ENCODE measurements around the gene UPK3BL2.
"Not testable (repeated sequence)": the region's sequence is repeated elsewhere in the genome, so short reads cannot be mapped to it uniquely, and the experiment has no call there.

DNA sequence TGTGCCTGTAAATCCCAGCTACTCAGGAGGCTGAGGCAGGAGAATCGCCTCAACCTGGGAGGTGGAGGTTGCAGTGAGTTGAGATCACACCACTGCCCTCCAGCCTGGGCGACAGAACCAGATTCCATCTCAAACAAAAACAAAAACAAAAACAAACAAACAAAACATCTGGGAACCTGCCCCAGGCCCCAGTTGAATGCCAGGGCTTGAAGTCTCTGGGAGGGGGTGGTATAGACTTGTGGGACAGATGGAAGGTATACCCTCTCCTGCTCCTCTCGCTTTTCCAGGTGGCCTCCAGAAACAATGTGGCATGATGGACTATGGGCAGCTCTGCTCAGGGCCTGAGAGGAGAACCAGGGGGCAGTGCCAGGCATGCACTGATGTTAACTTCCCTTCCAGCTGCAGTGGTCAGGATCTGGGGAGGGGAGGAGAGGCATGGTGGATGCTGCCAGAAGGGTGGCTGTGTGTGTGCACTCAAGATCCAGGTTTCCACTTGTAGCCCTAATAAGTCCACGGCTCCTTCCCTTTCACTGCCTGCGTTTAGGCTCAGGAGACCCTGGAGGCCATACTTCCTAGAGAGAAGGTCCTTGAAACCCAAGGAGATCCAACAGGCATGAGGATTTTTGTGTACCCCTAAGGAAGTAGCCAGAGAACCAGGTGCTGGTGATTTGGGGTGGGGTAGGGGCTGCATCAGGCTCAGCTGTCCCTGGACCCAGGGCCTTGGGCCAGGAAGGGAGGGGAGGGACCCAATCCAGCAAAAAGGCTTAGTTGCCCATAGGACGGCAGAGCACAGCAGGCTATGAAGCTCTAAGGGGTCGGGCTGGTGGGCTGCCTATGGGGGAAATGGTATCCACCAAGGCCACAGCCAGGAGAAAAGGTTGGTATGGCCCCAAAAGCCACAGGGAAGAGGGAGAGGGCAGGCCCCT, 34.1 kb upstream of the UPK3BL2 start:
- TF ChIP-seq, protein P1, sequence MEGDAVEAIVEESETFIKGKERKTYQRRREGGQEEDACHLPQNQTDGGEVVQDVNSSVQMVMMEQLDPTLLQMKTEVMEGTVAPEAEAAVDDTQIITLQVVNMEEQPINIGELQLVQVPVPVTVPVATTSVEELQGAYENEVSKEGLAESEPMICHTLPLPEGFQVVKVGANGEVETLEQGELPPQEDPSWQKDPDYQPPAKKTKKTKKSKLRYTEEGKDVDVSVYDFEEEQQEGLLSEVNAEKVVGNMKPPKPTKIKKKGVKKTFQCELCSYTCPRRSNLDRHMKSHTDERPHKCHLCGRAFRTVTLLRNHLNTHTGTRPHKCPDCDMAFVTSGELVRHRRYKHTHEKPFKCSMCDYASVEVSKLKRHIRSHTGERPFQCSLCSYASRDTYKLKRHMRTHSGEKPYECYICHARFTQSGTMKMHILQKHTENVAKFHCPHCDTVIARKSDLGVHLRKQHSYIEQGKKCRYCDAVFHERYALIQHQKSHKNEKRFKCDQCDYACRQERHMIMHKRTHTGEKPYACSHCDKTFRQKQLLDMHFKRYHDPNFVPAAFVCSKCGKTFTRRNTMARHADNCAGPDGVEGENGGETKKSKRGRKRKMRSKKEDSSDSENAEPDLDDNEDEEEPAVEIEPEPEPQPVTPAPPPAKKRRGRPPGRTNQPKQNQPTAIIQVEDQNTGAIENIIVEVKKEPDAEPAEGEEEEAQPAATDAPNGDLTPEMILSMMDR (IDR thresholded peaks at IDR 0.05) = not testable (repeated sequence)
- TF ChIP-seq POLR2A (IDR thresholded peaks at IDR 0.05) = not testable (repeated sequence)
